GM12874 (cell line): ENCODE results near the gene MLST8.

Experiments used
- TF ChIP-seq, protein P1 (sequence below): IDR thresholded peaks from 2 replicates; pipeline ENCODE4 v1.5.1; 2011; ENCODE audit warnings: low read depth, mild to moderate bottlenecking, control low read depth, low read length, moderate library complexity; ENCODE audit not compliant: insufficient read depth

The MLST8 gene

DNA sequence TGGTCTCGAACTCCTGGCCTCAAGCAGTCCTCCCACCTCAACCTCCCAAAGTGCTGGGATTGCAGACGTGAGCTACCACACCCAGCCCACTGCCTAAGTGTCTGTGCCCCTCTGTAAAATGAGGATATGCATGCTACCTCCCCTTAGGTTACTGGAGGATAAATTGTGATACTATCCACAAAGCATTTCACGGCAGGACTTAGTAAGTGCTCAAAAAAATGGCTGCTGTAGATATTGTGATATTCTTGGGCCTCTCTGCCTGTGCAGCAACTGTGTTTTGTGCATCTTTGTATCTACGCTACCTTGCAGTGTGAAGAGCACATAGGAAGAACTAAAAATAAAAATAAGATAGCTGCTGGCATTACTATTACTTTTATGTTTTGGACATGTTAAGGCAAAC, 7.0 kb upstream of the MLST8 start:
- TF ChIP-seq, protein P1, sequence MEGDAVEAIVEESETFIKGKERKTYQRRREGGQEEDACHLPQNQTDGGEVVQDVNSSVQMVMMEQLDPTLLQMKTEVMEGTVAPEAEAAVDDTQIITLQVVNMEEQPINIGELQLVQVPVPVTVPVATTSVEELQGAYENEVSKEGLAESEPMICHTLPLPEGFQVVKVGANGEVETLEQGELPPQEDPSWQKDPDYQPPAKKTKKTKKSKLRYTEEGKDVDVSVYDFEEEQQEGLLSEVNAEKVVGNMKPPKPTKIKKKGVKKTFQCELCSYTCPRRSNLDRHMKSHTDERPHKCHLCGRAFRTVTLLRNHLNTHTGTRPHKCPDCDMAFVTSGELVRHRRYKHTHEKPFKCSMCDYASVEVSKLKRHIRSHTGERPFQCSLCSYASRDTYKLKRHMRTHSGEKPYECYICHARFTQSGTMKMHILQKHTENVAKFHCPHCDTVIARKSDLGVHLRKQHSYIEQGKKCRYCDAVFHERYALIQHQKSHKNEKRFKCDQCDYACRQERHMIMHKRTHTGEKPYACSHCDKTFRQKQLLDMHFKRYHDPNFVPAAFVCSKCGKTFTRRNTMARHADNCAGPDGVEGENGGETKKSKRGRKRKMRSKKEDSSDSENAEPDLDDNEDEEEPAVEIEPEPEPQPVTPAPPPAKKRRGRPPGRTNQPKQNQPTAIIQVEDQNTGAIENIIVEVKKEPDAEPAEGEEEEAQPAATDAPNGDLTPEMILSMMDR = no peak

DNA sequence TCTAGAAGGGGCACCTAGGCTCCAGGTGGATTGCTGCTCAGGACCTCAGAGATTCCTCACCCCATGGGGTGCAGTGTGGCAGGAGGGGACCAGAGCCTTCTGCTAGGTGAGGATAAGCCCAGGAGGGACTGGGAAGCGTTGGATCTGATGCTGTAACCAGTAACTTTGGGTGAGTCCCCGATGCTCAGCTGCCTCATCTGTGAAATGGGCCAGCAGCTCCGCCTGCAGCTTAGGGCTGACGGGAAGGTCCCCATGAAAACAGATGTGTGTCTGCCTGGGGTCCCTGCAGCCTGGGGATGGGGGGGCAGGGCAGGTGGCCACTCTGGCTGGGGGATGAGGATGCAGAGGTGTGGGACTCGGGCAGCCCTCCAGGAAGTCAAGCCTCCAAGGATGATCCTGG, 6.2 kb upstream of the MLST8 start:
- TF ChIP-seq, protein P1 = no peak

DNA sequence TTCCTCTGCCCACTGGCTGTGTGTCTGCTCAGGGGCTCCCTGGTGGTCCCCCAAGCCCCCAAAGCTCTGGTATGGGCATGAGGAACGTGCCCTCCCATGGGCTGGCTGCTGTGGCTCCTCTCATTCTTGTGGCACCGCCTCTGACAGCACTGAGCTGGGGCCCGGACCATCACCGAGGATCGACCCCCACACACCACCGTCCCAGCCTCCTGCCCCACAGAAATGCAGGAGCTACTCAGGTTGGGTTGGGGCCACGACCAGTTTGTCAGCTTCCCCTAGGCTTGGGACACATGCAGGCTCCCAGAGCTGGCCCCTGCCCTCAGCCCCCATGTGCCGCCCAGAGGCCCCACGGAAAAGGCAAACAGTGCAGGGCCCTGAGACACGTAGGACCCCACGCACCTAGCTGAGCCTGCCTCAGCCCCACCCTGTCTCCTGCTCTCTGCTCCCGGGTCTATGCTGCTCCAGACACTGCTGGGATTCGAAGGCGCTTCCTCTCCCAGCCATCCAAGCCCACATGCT, 5.6 kb upstream of the MLST8 start:
- TF ChIP-seq, protein P1 = no peak

DNA sequence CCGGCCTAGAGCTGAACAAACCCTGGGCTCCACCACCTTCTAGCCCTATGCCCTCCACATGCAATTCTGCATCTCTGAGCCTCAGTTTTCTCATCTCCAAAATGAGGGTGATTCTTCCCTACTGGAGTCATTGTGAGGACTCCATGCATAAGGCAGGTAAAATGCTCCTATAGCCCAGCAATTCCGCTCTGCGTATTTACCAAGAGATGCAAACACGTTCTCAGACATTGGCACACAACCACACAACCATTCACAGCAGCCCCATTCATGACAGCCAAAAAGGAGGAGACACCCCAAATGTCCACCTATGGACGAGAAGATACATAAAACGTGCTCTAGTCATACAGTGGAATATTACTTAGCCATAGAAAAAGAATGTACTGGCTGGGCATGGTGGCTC, 4.9 kb upstream of the MLST8 start:
- TF ChIP-seq, protein P1 = no peak

DNA sequence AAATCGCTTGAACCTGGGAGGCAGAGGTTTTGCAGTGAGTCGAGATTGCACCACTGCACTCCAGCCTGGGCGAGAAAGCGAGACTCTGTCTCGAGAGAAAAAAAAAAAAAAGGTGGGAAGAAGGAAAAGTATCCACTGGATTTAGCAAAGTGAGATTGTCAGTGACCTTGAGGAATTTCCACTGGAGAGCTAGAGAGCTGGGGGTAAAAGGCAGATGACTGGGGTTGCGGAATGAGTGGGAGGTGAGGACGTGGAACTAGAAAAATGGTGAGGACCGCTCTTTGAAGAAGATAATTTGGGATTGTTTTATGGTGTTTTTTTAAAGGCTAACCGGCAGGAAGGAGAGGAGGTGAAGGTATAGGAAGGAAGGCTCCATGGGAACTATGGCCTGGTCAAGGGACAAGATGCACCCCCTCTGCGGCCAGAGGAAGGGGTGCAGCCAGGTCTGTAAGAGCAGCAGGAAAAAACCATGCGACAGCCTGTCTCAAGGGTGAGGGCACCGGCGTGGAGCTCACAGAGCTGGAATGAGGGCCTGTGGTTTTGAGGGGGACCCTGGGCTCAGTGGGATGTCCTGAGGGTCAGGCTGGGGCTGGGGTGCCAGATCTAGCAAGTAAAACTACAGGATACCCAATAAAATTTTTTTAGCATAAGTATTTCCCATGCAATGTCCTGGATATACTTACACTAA, 694 bp upstream of the MLST8 start:
- TF ChIP-seq, protein P1 = no peak

DNA sequence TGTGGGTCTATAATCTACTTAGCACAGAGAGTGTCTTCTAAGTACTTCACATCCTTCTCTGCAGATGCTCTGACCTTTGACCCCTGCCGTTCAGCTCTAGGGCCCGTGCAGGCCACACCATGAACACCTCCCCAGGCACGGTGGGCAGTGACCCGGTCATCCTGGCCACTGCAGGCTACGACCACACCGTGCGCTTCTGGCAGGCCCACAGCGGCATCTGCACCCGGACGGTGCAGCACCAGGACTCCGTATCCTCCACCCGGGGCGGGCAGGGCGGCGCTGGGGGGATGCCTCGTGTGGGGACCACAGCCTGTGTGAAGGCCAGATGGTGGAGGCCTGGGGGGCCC, 686 bp downstream of the MLST8 start:
- TF ChIP-seq, protein P1 = no peak

DNA sequence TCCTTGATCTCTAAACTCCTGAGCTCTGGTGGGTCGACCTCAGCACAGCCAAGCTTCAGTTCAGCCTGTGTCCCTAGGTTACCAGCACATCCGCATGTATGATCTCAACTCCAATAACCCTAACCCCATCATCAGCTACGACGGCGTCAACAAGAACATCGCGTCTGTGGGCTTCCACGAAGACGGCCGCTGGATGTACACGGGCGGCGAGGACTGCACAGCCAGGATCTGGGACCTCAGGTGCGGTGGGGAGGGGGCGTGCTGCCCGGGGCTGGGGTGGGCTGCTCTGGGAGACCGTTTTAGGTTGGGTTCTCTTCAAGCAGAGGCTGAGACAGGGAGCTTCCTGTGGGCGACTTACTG, 1.1 kb downstream of the MLST8 start:
- TF ChIP-seq, protein P1 = no peak
